CD14-positive monocyte (primary cell): Measurements from ENCODE around the gene PAFAH1B2. TPM values are rescaled to one million over a fixed set of nuclear protein-coding genes. Genes with fewer than 3 reads are reported as not detected.
A peak's percentile ranks its signal among the peaks of the same experiment; 100 is the strongest.

Experiments
- DNase-seq, 3 donors: peaks; one replicate each; pipeline ENCODE4 v3.0.0-alpha.2; 2011 to 2022
- H2AFZ ChIP-seq: 2 replicates; pipeline ENCODE4 v1.6.0; 2012; ENCODE audit warnings: mild to moderate bottlenecking, low read depth, low read length, inconsistent platforms; ENCODE audit not compliant: insufficient read depth, poor library complexity, severe bottlenecking
- H3K27ac ChIP-seq, 2 donors: 1 replicate in 1 of 2; 2 replicates in 1 of 2; pipeline ENCODE4 v1.5.1; 2012 to 2013; ENCODE audit warnings: low read length in 2 of 2, control low read depth in 1 of 2, inconsistent platforms in 1 of 2, low read depth in 1 of 2, mild to moderate bottlenecking in 1 of 2
- H3K27me3 ChIP-seq, 2 donors: one replicate each; pipeline versions ENCODE4 v1.6.0 to v1.6.1; 2011 to 2013; ENCODE audit warnings: low read length in 2 of 2; ENCODE audit not compliant: control insufficient read depth in 2 of 2, insufficient read depth in 2 of 2
- H3K36me3 ChIP-seq, 2 donors: replicated peaks in 1 of 2; 1 replicate in 1 of 2; 2 replicates in 1 of 2; pipeline versions ENCODE4 v1.5.1 to v1.6.1; 2012 to 2013; ENCODE audit warnings: low read length in 2 of 2, control low read depth in 1 of 2, inconsistent platforms in 1 of 2, mild to moderate bottlenecking in 1 of 2; ENCODE audit not compliant: insufficient read depth in 2 of 2, control insufficient read depth in 1 of 2
- H3K4me1 ChIP-seq, 2 donors: 1 replicate in 1 of 2; 2 replicates in 1 of 2; pipeline versions ENCODE4 v1.5.1 to v1.6.1; 2012 to 2013; ENCODE audit warnings: low read length in 2 of 2, control low read depth in 1 of 2, inconsistent platforms in 1 of 2, mild to moderate bottlenecking in 1 of 2, moderate library complexity in 1 of 2; ENCODE audit not compliant: insufficient read depth in 2 of 2, control insufficient read depth in 1 of 2
- H3K4me2 ChIP-seq: replicated peaks from 2 replicates; pipeline ENCODE3; 2012; ENCODE audit warnings: low read length, moderate library complexity, mild to moderate bottlenecking; ENCODE audit not compliant: poor library complexity, severe bottlenecking; ENCODE audit errors: extremely low read depth
- H3K4me3 ChIP-seq, 3 experiments: fragments of 200-600 bp in 1 of 3; sonication (generic) in 1 of 3; replicated peaks in 1 of 3; 1 replicate in 2 of 3; 2 replicates in 1 of 3; pipeline ENCODE4 v1.5.1; 2011 to 2013; ENCODE audit warnings: low read length in 3 of 3, mild to moderate bottlenecking in 3 of 3, control low read depth in 2 of 3, low read depth in 2 of 3, inconsistent platforms in 1 of 3, moderate library complexity in 1 of 3
- H3K79me2 ChIP-seq: 2 replicates; pipeline ENCODE4 v1.6.0; 2012; ENCODE audit warnings: mild to moderate bottlenecking, control low read depth, inconsistent platforms, low read length, moderate library complexity; ENCODE audit not compliant: insufficient read depth
- H3K9ac ChIP-seq: 2 replicates; pipeline ENCODE4 v1.6.0; 2017; ENCODE audit warnings: low read length, mild to moderate bottlenecking; ENCODE audit not compliant: insufficient read depth, poor library complexity, severe bottlenecking
- H3K9me3 ChIP-seq, 2 donors: replicated peaks in 1 of 2; 1 replicate in 1 of 2; 2 replicates in 1 of 2; pipeline versions ENCODE4 v1.5.1 to v1.6.1; 2012 to 2013; ENCODE audit warnings: low read length in 2 of 2, control low read depth in 1 of 2; ENCODE audit not compliant: control insufficient read depth in 1 of 2, insufficient read depth in 1 of 2
- H4K20me1 ChIP-seq: 2 replicates; pipeline ENCODE4 v1.6.0; 2012; ENCODE audit warnings: mild to moderate bottlenecking, low read length, control low read depth, moderate library complexity; ENCODE audit not compliant: insufficient read depth
- H3K27ac Mint-ChIP-seq, 7 donors: one replicate each; pipeline ENCODE4 v1.8.0; 2020; ENCODE audit warnings: mild to moderate bottlenecking in 7 of 7, mixed read lengths in 7 of 7, moderate library complexity in 6 of 7, inconsistent platforms in 2 of 7
- H3K27me3 Mint-ChIP-seq, 3 donors: one replicate each; pipeline ENCODE4 v1.8.0; 2021 to 2022; ENCODE audit warnings: low read depth in 3 of 3, mild to moderate bottlenecking in 3 of 3, mixed read lengths in 3 of 3, moderate library complexity in 3 of 3, inconsistent platforms in 1 of 3
- H3K36me3 Mint-ChIP-seq, 2 donors: one replicate each; pipeline ENCODE4 v1.8.0; 2020; ENCODE audit warnings: mixed read lengths in 2 of 2, inconsistent platforms in 1 of 2, mild to moderate bottlenecking in 1 of 2
- H3K4me1 Mint-ChIP-seq: one replicate; pipeline ENCODE4 v1.8.0; 2020; ENCODE audit warnings: mild to moderate bottlenecking, mixed read lengths
- H3K4me3 Mint-ChIP-seq, 2 donors: one replicate each; pipeline ENCODE4 v1.8.0; 2020; ENCODE audit warnings: mild to moderate bottlenecking in 2 of 2, mixed read lengths in 2 of 2, moderate library complexity in 1 of 2
- H3K9me3 Mint-ChIP-seq, 7 donors: one replicate each; pipeline ENCODE4 v1.8.0; 2020 to 2022; ENCODE audit warnings: mixed read lengths in 7 of 7, mild to moderate bottlenecking in 6 of 7, moderate library complexity in 6 of 7, inconsistent platforms in 2 of 7
- CTCF ChIP-seq: fragments of 200-600 bp; IDR thresholded peaks from one replicate; pipeline ENCODE4 v1.8.0; 2022; ENCODE audit warnings: antibody characterized with exemption, mild to moderate bottlenecking
- WGBS: methylation state at CpG from one replicate; pipeline ENCODE4 v1.1.5; 2013; ENCODE audit warnings: missing lambda C conversion rate; ENCODE audit not compliant: insufficient coverage; 5-methylcytosine and 5-hydroxymethylcytosine counted together
- intact Hi-C, 2 donors: fragments of 100-400 bp; cut with micrococcal nuclease; formaldehyde crosslinking; loops; one replicate each; pipeline versions ENCODE4 v1.15.0 to v1.15.1; 2023
- polyA minus RNA-seq: library from RNA; depleted of rRNA, polyadenylated mRNA; stranded (reverse); fragments of >200 nt; gene quantifications from 2 replicates; pipeline ENCODE4 v1.2.3, GENCODE V29; 2012
- polyA plus RNA-seq, 3 donors: library from polyadenylated mRNA; depleted of rRNA in 1 of 3; unstranded in 2 of 3; stranded (reverse) in 1 of 3; fragments of 300-500 nt in 2 of 3; fragments of >200 nt in 1 of 3; fragmentation: Illumina TruSeq in 2 of 3; gene quantifications; 1 replicate in 2 of 3; 2 replicates in 1 of 3; pipeline ENCODE4 v1.2.3, GENCODE V29; 2012 to 2021
- total RNA-seq, 12 experiments: library from RNA in 1 of 12; stranded (reverse) in 1 of 12; fragments of 120-200 nt in 1 of 12; gene quantifications; one replicate each; pipeline ENCODE4 v1.2.4 and lab custom pipeline; 2013 to 2026; ENCODE audit warnings: mixed read lengths in 6 of 12, inconsistent platforms in 1 of 12

The PAFAH1B2 gene, protein sequence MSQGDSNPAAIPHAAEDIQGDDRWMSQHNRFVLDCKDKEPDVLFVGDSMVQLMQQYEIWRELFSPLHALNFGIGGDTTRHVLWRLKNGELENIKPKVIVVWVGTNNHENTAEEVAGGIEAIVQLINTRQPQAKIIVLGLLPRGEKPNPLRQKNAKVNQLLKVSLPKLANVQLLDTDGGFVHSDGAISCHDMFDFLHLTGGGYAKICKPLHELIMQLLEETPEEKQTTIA
- total RNA-seq (2013), result 84.1 TPM
- polyA plus RNA-seq (10 to 100 TPM; 16.9 to 25.1 (median 23.7) TPM), polyA minus RNA-seq (52.0 and 110 TPM in 2 replicates), total RNA-seq (lab: John Stamatoyannopoulos, UW) (70.6 to 225 (median 140) reads per million in 11 experiments)

DNA sequence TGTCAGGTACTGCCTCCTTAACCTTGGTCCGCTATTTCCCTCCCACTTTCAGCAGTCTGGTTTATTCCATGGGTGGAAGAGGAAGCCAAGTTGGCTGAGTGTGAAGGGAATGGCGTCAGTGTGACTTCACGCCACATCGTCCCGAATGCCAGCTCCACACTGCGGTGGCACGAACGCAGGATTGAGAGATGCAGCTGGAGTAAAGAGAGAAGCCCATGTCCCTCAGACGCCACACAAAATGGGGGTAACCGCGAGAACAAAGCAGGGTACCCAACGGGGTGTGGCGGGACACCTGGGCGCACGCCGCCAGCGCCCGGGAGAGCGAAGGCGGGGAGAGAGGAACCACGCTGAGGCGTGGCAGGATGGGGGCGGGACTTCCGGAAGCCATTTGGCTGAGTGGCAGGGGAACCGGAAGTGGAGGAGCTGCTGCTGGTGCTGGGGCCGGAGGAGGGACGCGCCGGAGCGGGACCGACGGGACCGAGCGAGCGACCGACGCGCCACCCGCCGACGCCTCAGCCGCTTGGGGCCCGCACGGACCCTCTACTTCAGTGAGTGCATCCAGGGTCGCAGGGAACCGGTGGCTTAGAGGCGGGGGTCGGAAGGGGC lies at the start of gene PAFAH1B2:
Gene PAFAH1B2 (plus strand): TSS at position 417 of the 606 bp plus-strand sequence. CDS start 8,161 bp downstream, outside the sequence.
- Histone ChIP-seq H3K79me2 (peaks cover 51% of the 10 kb centered on the region), H3K9me3 (no peaks in the 10 kb centered on the region), H3K27ac (peak within 1 kb of the TSS; percentile 70 to 98), H4K20me1 (peaks cover 46% of the 10 kb centered on the region), H3K36me3 (peaks cover 15 to 23% of the 10 kb centered on the region in 2 donors), H3K4me1 (peaks cover 16 to 27% of the 10 kb centered on the region in 2 donors), H3K9ac (peak within 1 kb of the TSS; percentile 89), H3K4me3 (peak within 1 kb of the TSS; percentile 60 to 98 (median 97)), H3K27me3 (no peaks in the 10 kb centered on the region), H3K4me2 (peak within 1 kb of the TSS; percentile 94), H2AFZ (peak within 1 kb of the TSS; percentile 89)
- Mint-ChIP-seq H3K9me3 (no peaks in the 10 kb centered on the region), H3K36me3 (peaks cover 13 to 33% of the 10 kb centered on the region in 2 donors), H3K27ac (peak within 1 kb of the TSS; percentile 95 to 99 (median 97)), H3K4me3 (peak within 1 kb of the TSS; percentile 98 to 99), H3K27me3 (peaks cover 2 to 8% (median 5%) of the 10 kb centered on the region in 3 donors), H3K4me1 (peaks cover 40% of the 10 kb centered on the region)
- intact Hi-C loops, result no loop called here
- TF ChIP-seq CTCF, result no peak
- peak; percentile 91 to 93 (median 92) for DNase-seq
- 0% methylated on average over 38 of the region's 48 CpGs for WGBS

DNA sequence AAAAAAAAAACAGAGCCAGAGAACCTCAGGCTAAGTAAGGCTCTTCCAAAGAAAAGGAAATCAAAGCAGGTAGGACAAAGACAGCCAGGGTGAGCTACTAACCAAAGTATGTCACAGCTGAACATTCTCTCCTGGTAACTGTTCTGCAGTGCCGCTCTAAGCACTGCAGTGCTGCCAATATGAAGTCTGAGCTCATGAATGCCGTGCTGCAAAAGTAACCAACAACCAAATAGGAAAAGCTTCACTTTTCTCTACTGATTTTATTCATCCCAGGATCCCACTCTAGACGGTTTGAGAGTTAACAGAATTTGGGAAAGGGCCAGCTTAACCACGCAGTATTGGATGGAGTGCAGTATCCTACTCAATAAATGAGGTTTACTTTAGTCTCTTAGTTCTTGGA lies 49.3 kb upstream of the PAFAH1B2 start:
- Histone ChIP-seq H3K27me3 (no peaks in the 10 kb centered on the region), H3K9ac (no peak overlapping the region), H3K36me3 (peaks cover 0 to 3% of the 10 kb centered on the region in 2 donors), H2AFZ (no peak overlapping the region), H3K9me3 (no peaks in the 10 kb centered on the region), H3K4me1 (peaks cover 42 to 52% of the 10 kb centered on the region in 2 donors), H4K20me1 (peaks cover 79% of the 10 kb centered on the region), H3K79me2 (peaks cover 83% of the 10 kb centered on the region), H3K4me3 (peak overlapping the region in 1 of 3 experiments; percentile 85), H3K27ac (peak overlapping the region in 1 of 2 donors; percentile 81), H3K4me2 (peak overlapping the region; percentile 83)
- Mint-ChIP-seq H3K27ac (peak overlapping the region in 3 of 7 donors; percentile 19 to 99 (median 99)), H3K9me3 (peaks cover 0 to 2% (median 0%) of the 10 kb centered on the region in 7 donors), H3K4me1 (peaks cover 69% of the 10 kb centered on the region), H3K36me3 (peaks cover 8 to 9% of the 10 kb centered on the region in 2 donors), H3K27me3 (no peaks in the 10 kb centered on the region), H3K4me3 (peak overlapping the region; percentile 99 to 100)
- intact Hi-C loops, result loop anchor here in 1 of 2 donors (5.0 kb wide), 3 partner anchors 92 to 182 kb away; no protein-coding TSS in a partner anchor
- TF ChIP-seq CTCF, result no peak
- no peak for DNase-seq
- WGBS, result 50% methylated on average over 1 of the region's 4 CpGs
